GM18517 (cell line): ENCODE measurements around the gene HADHB.
"Not testable (repeated sequence)": the region's sequence is repeated elsewhere in the genome, so short reads cannot be mapped to it uniquely, and the experiment has no call there.

Experiments used
- ATAC-seq: cut with Tn5 transposase; IDR thresholded peaks from one replicate; pipeline ENCODE4 v1.9.1; 2021; ENCODE audit warnings: mild to moderate bottlenecking, moderate library complexity; ENCODE audit not compliant: unreplicated experiment

The HADHB gene

DNA sequence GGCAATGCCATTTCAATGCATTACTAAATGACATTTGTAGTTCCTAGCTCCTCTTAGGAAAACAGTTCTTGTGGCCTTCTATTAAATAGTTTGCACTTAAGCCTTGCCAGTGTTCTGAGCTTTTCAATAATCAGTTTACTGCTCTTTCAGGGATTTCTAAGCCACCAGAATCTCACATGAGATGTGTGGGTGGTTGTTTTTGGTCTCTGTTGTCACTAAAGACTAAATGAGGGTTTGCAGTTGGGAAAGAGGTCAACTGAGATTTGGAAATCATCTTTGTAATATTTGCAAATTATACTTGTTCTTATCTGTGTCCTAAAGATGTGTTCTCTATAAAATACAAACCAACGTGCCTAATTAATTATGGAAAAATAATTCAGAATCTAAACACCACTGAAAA is 45.3 kb downstream of the HADHB start:
- no peak for ATAC-seq

DNA sequence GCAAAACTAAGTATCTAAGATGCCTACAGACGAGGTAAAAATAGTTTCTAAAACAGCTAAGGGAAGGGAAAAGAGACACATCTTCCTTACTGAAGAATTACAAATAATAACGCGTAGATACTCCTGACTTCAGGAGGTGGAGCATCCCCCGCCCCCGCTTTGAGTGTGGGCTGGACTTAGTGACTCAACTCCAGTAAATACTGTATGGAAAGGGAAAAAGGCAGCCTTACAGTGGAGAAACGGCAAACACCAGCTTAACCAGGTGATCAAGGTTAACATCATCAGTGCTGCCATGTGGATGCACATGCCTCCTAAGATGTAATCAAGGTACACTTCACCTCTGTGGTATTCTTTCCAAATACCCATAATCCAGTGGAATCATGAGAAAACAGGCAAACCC is 47.9 kb downstream of the HADHB start:
- no peak for ATAC-seq

DNA sequence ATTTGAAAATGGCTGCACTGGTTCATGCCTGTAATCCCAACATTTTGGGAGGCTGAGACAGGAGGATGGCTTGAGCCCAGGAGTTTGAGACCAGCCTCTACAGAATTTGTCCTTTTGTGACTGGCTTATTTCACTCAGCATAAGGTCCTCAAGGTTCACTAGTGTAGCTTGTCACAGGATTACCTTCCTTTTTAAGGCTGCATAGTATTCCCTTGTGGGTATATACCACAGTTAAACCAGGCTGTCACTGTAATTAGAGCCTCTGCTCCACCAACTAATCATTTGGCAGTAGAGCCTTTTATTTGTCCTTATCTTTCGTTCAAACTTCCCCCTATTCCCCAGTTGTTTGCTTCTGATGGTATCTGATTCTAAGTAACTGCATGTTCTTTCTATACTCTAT is 50.8 kb downstream of the HADHB start:
- no peak for ATAC-seq

DNA sequence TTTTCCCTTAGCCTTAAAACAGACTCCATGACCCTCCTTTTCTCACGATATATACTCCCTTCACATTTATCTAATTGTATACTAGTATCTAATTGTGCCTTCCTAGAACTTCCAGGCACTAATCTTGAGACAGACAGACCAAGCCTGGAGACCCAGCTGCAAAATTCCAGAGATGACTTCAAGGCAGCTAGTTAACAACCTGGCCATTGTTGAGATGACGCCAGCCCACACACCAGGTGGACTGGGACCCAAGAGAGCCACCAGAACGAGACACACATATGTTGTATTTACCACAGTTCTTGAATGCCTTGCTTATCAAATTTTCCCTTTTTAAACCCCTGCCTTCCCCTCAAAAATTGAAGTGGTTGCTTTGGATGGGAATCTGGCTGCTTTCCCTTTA is 52.3 kb downstream of the HADHB start:
- no peak for ATAC-seq

DNA sequence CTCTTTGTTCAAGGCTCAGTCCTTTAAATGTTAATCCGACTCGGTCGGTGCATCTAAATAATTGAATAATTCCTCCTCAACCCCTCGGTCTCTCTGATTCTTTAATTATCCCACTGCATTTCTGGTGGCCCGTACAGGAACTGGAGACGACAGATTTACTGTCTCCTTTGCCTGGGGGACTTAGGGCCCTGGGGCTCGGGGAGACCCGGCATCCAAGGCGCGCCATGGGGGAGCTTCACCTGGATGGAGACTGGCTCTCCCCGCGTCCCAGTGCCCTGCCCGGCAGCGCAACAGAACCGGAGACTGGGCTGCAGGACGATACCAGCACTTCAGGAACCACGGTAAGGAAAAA is 53.5 kb downstream of the HADHB start:
- no peak for ATAC-seq

DNA sequence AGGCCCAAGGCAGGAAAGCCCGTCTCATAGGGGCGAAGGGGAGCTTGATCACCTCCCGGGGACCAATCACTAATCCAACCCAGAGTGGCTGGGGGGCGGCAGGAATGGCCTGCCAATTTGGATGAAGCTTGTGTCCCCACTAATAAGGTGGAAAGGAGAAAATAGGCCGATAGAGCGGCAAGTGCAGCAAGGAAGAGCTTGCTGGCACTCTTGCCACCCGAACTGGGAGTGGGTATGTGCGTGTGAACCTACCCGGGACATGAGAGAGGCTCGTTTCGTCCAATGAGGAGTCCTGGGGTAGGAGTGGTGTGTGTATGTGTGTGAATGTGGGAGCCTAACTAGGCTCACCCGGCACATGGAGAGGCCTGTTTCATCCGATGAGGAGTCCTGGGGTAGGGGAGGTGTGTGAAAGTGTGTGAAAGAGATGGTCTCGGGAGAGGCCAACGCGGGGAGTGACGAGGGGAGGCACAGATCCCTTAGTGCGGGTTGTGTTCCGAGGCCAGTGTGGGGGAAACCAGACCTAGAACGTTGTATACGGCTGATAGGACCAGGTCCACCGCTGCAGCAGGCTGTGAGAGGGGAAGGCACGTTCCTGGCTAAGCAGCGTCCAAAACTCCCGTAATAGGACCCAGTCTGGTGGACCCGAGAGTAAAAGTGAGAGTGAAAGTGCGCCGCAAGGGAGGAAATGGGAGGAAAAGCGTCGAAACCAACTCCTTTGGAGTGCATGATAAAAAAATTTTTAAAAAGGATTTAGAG is 54.1 kb downstream of the HADHB start:
- ATAC-seq: no peak

DNA sequence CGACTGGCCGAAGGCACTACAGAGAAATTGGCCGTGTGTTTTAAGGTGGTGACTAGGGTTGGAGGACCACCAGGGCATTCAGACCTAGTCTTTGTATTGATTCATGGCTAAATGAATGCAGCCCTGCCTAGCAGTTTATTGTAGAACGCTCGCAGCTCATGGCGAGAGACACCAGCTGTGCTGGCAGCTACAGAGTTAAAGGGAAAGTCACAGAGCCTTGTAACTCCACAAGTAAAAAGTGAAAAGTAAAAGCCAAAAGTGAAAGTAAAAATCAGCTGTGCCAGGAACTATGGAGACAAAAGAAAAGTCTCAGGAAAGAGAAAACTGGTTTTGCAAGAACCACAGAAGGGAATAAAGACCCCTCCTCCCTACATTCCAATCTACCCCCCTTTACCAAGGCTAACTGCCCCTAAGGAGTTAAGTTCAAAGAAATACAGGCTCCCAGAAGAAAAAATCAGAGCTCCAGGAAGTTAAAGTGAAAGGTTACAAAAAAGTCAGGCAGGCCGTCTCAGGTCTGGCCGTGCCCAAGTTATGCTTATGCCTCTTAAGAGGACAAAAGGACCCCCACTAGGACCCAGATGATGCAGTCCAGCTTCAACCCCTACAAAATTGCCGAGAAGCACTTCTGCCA is 54.8 kb downstream of the HADHB start:
- ATAC-seq: no peak

DNA sequence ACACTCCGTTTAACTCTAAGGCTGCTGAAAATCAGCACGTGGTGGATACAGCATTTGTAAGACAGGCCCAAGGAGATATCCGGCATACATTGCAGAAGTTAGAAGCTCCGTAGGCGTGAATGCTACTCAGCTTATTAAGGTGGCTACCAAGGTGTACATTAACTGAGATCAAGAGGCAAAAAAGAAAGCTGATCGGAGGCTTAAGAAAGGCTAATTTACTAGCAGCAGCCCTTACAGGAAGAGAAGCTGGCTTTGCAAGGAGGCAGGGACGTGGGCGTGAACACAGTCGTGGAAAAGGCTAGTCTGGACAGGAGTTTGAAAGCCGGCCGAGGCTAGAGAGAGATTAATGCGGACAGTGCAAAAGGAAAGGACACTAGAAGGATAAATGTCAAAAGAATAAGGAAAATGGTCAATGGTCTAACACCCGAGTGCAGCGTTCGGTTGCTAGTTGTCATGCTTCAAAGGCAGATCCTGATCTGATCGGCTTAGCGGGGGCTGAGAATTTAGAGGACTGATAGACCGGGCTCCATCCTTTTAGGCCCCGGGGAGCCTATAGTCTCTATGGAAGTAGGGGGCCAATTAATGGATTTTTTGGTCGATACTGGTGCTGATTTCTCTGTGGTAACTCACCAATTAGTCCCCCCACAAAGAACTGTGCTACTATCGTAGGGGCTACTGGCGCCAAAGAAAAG is 55.6 kb downstream of the HADHB start:
- ATAC-seq: no peak

DNA sequence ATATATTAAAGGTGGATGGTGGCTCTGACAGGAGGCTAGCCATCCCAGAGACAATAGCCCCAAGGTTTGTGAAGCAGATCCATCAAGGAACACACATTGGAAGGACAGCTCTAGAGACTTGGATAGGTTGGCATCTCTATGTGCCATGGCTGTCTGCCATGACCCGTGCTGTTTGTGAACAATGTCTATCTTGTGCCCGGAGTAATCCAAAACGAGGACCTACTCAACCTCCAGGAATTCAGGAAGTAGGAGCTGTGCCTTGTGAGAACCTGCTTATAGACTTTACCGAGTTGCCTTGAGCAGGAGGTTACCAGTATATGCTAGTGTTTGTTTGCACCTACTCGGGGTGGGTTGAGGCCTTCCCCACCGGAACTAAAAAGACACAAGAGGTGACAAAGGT is 58.1 kb downstream of the HADHB start:
- ATAC-seq: no peak

DNA sequence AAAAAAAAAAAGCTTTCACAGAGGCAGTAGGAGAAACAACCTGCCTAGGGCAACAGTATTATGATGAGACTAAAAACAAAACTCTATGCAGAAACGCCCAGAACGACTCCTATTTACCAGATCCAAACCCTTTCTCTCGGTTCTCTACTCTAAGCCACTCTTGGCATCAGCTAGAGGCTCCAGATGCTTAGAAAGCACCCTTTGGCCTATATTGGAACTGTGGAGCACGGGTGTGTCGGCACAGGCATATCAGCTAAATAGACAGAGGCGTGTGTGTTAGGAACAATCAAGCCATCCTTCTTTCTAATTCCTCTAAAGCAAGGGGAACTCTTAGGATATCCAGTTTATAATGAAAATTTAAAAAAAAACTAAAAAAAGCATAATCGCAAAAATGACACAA is 60.4 kb downstream of the HADHB start:
- ATAC-seq: not testable (repeated sequence)

DNA sequence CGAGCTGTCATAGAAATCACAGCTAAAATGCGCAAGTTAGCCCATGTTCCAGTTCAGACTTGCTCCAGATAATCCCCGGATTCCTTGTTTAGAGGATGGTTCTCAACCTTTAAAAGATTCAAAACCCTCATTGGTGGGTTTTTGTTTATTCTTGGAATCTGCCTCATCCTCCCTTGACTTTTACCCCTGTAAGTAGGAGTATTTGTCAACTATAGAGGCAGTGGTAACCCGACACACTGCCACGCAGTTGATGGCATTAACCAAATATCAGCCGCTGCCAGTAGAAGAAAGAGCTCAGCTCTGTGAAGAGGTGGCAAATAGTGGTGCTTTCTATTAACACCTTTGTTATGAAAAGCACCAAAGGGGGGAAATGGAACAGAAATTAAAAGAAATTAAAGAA is 60.8 kb downstream of the HADHB start:
- ATAC-seq: no peak

DNA sequence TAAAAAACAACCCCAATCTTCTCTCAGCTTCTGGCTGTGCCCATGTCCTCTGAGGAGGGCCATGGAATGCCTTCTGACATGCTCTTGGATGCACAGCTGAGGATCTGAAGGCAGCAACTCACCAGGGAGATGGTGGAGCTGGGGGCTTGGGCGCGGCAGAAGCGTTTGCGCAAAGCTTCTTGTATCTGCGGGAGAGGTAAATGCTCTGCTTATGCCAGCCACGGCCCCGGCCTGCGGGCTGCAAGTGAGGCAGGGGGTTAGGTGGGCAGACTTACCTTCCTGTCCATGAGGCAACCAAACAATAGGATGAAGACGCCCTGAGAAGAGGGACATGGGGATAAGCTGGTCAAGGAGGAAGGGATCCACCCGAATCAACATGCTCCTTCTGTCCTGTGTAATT is 65.2 kb downstream of the HADHB start:
- ATAC-seq: no peak

DNA sequence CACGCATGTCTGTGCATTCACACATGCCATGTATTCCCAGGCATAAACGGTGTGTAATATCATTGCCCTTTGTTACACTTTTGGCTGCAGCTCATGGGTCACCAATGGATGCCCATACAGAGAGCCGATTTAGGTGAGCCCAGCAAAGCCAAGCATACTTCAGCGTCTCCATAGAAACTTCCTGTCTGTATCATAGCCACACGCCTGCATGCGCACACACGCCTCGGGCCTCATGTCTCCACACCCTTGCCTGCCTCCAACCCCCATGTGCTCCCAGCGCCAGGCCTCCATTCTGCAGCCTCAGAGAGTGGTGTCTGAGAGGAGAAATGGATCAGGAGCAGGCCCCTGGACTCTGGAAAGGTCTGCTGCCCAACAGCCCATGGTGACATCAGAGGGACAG is 67.7 kb downstream of the HADHB start:
- no peak for ATAC-seq

DNA sequence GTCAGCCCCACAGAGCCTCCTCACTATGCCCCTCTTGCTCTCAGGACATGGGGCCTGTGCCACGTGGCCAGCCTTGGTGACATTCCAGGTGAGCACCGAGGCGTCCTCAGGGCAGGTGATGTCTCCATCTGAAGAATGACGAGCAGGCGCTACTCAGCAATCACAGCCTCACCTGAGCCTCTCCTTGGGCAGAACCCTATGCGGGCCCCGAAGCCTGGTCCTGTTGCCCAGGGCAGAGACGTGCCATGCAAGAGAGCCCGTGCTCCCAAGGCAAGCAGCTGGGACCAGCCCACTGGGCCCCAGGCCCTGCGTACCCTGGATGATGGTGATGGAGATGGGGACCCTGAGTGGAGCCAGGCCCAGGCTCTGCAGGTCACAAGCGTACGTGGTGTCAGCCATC is 68.7 kb downstream of the HADHB start:
- no peak for ATAC-seq

DNA sequence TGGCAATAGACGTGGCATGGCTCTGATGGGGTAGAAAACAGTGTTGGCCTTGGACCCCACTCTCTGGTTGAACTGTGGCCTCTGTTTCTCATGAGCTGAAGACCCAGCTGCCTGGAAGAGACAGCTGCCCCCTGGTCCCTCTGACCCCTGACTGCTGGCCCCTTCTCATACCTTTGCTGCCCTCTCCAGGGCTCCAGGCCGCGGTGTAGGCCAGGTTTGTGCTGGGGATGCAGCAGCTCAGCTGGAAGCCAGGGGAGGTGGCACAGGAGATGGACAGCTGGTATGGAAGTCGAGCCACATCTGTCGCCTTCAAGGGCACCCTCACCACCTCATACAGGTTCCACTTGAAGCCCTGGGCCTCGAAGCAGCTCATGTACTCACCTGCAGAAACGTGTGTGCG is 69.5 kb downstream of the HADHB start:
- ATAC-seq: no peak

DNA sequence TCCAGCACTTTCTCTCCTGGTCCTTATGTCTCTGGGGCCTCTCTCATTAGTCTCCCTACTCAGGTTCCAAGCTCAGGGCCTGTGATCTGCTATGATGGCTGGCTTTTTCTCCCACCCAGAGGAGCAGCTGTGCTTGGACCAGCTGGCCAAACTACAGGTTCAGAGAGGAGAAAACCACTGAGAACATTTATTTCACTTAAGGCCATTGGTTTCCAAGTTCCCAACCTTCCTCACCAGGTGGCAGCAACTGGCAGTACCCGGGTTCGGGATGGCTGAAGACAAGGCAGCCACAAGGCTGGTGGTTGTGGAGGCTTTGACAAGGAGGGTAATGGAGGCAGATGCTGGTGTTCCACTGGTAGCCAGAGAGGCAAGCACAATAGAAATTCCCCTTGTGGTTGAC is 71.3 kb downstream of the HADHB start:
- ATAC-seq: no peak

DNA sequence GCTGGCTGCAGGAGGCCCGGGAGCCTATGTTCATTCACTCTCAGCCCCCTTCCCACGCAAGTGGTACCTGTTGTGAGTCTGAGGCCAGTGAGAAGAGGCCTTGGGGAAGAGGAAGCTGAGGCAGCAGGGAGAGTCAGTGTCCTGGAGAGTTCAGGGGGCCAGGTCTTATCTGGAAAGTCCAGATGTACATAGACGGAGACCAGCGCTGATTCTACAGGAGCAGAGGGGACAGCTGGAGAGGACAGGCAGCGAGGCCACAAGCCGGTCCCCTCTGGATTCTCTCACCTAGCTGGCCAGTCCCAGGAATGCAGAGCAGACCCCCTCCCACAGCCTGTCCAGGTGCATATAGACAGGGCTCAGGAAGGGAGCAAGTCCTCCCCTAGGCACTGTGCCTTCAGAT is 72.1 kb downstream of the HADHB start:
- ATAC-seq: no peak

DNA sequence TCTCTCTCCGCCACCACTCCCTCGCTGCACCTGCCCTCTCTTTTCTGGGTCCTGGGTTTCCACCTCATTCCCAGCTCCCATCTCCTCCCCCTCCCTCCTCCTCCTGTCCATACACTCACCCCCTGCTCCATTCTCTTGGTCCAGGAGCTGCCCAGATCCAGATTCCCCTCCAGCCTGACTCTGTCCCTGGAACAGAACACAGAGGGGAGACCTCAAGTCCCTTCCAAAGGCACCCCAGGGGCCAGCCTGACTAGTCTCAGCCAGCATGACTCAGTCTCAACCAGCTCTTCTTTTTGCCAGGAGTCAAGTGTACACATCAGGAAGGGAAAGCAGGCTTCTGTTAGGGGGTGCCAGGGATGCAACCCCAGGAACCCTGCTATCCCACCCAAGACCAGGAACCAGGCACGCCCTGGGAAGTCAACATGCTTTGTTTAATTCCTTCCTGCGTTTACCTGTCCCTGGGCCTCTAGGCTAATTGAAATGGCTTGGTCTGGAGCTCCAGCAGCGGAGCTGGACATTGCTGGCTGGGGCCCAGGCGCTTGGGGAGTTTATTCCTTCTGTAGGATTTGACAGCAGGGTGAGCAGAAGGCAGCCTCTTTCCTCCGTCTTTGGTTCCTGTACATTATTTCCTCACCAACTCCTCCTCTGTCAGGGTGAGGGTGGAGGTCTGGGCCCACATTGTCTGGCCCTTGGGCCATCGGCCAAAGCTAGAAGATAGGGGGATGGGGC is 72.8 kb downstream of the HADHB start:
- no peak for ATAC-seq

DNA sequence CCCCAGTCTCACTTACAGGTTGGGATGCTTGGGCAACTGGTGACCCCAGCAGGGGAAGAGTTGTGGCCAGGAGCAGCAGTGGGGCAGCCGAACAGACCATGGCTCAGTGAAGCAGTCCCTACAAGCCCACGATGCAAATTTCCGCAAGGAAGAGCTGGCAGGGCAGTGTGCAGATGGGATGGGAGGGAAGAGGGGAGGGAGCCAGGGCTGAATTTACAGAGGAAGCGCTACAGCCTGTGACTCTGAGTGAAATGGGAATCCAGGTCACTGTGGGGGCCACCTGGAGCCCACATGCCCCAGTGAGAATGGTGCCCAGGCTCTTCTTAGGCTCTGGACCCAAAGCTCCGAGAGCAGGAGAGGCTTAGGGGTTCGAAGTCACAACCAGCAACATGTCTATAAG is 74.2 kb downstream of the HADHB start:
- no peak for ATAC-seq

DNA sequence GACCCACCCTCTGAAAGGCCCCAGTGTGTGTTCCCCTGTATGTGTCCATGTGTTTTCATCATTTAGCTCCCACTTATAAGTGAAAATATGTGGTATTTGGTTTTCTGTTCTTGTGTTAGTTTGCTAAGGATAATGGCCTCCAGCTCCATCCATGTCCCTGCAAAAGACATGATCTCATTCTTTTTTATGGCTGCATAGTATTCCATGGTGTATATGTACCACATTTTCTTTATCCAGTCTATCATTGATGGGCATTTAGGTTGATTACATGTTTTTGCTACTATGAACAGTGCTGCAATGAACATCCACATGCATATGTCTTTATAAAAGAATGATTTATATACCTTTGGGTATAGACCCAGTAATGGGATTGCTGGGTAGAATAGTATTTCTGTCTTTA is 79.7 kb downstream of the HADHB start:
- ATAC-seq: not testable (repeated sequence)

DNA sequence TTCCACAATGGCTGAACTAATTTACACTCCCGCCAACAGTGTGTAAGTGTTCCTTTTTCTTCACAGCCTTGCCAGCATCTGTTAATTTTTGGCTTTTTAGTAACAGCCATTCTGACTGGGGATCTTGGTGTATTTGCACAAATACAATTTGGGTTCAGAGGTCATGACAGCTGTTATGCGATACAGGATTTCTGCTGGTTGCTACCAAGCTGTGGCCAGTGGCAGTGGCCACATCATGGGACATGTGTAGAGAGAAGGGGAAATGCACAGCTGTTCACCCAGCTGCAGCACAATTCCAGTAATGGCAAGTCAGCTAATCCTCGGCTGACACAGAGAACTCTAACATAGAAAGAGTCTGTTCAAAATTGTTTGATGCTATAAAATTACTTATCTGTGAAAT is 80.2 kb downstream of the HADHB start:
- ATAC-seq: no peak

DNA sequence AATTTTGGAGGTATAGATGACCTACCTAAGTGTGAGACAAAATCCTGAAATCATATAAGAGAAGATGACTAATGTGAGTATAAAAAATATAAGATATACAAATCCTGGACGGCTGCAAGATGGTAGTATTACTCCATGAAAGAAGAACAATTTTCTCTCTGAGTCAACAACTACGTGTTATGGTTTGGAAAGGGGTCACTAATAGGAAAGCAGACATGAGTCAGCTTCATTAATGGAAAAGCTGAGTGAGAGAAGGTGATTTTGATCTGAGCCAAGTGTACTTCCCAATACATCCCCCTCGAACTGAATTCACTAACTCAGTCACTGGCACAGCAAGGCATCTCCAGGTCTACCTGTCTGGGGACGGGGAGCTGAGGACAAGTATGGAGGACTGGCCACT is 81.1 kb downstream of the HADHB start:
- no peak for ATAC-seq
